ENCODE results near the gene GNG4.
"Not testable (repeated sequence)": the region's sequence is repeated elsewhere in the genome, so short reads cannot be mapped to it uniquely, and the experiment has no call there.

The GNG4 gene

GRCh38 chr1:235579891-235580290 lies 69.7 kb downstream of the GNG4 start:
- no peak for DNase-seq

- no peak for DNase-seq
Measured at GRCh38 chr1:235575597-235575996, 74.0 kb downstream of the GNG4 start.

- no peak for DNase-seq
Measured at GRCh38 chr1:235573880-235574279, 75.7 kb downstream of the GNG4 start.

GRCh38 chr1:235572971-235573370 lies 76.6 kb downstream of the GNG4 start:
- DNase-seq = not testable (repeated sequence)

- no peak for DNase-seq
Measured at GRCh38 chr1:235571482-235571881, 78.1 kb downstream of the GNG4 start.

- no peak for DNase-seq
Measured at GRCh38 chr1:235567812-235568503, 81.6 kb downstream of the GNG4 start.

GRCh38 chr1:235566084-235566483 lies 83.5 kb downstream of the GNG4 start:
- DNase-seq = no peak

GRCh38 chr1:235563513-235564061 lies 86.0 kb downstream of the GNG4 start:
- DNase-seq = no peak

- DNase-seq = no peak
Measured at GRCh38 chr1:235562589-235562988, 87.0 kb downstream of the GNG4 start.

GRCh38 chr1:235558621-235559169 lies 90.9 kb downstream of the GNG4 start:
- no peak for DNase-seq

- no peak for DNase-seq
Measured at GRCh38 chr1:235557495-235557894, 92.1 kb downstream of the GNG4 start.

GRCh38 chr1:235556807-235557206 lies 92.8 kb downstream of the GNG4 start:
- no peak for DNase-seq

- no peak for DNase-seq
Measured at GRCh38 chr1:235553112-235553551, 96.5 kb downstream of the GNG4 start.

- DNase-seq = no peak
Measured at GRCh38 chr1:235552146-235552716, 97.4 kb downstream of the GNG4 start.

GRCh38 chr1:235549351-235550139 lies 100.0 kb downstream of the GNG4 start:
- peak in 1 of 2 experiments; percentile 46 for DNase-seq

GRCh38 chr1:235546369-235547155 lies 103.0 kb downstream of the GNG4 start:
- DNase-seq = not testable (repeated sequence)

GRCh38 chr1:235545292-235545930 lies 104.2 kb downstream of the GNG4 start:
- DNase-seq = no peak

- not testable (repeated sequence) for DNase-seq
Measured at GRCh38 chr1:235542845-235543244, 106.7 kb downstream of the GNG4 start.

- DNase-seq = no peak
Measured at GRCh38 chr1:235533476-235534168, 116.0 kb downstream of the GNG4 start.

- no peak for DNase-seq
Measured at GRCh38 chr1:235532360-235532759, 117.2 kb downstream of the GNG4 start.

- no peak for DNase-seq
Measured at GRCh38 chr1:235527196-235527814, 122.3 kb downstream of the GNG4 start.
